HG03064 (cell line): ENCODE measurements around the gene LCN15.
"Not testable (repeated sequence)": the region's sequence is repeated elsewhere in the genome, so short reads cannot be mapped to it uniquely, and the experiment has no call there.

ENCODE experiments used
- ATAC-seq: cut with Tn5 transposase; IDR thresholded peaks from one replicate; pipeline ENCODE4 v1.9.1; 2021; ENCODE audit warnings: low read depth; ENCODE audit not compliant: unreplicated experiment

Gene LCN15

DNA sequence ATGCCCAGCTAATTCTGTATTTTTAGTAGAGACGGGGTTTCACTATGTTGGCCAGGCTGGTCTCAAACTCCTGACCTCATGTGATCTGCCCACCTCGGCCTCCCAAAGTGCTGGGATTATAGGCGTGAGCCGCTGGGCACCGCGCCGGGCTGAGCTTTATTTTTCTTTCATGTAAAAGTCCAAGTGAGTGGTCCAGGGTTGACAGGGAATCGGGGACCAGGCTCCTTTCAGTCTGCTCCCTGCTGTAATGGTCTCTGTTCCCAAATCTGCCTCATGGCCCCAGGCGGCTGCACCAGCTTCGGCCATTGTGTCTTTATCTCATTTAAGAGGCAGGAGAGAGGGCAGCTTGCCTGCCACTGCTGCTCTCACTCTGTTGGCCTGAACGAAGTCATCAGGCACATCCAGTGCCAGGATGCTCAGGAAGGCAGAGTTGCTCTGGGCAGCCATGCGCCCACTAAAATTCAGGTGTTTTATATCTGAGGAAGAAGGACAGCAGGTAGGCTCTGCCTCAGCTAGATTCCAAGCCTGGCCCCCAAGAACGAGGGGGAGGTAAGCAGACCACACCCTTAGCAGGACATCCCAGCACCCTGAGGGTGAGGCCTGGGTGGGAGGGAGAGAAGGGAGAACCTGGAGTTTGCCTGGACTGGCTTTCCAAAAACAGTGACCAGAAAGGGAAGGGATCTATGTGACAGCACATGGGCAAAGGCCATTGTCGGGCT is 30.1 kb upstream of the LCN15 start:
- no peak for ATAC-seq

DNA sequence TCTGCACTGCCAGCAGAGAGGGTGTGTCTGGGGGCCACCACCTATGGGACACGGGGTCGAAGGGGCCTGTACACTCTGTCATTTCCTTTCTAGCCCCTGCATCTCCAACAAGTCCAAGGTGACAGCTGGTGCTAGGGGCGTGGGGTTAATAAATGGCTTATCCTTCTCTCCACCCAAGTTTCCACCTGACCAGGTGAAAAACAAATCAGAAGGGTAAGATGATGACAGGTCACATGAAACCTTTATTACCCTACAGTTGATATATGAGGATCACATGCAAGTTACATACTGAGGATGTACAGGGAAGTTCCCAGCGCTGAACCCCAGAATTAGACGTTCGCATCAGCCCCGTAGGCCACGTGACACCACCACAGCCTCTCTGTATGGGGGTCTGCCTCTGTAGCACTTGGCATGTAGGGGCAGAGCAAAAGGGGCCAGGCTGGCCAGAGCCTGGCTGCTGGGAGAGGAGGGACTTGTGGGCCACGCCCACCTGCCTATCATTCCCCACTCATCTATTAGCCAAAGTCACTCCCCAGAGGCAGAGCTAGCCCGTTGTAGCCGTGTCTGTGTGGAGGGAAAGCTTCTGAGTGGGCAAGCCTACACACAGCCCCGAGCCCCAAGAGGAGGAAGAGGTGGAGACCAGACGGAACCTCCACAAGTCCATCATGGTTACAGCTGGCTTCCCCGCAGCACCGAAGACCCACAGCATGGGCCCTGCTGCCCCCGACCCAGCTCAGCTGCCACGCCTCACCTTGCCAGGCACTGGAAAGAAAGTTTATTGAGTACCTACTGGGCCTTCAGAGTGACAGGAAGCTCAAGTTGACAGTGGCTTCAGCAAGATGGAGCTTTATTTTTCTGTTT is 29.0 kb upstream of the LCN15 start:
- no peak for ATAC-seq

DNA sequence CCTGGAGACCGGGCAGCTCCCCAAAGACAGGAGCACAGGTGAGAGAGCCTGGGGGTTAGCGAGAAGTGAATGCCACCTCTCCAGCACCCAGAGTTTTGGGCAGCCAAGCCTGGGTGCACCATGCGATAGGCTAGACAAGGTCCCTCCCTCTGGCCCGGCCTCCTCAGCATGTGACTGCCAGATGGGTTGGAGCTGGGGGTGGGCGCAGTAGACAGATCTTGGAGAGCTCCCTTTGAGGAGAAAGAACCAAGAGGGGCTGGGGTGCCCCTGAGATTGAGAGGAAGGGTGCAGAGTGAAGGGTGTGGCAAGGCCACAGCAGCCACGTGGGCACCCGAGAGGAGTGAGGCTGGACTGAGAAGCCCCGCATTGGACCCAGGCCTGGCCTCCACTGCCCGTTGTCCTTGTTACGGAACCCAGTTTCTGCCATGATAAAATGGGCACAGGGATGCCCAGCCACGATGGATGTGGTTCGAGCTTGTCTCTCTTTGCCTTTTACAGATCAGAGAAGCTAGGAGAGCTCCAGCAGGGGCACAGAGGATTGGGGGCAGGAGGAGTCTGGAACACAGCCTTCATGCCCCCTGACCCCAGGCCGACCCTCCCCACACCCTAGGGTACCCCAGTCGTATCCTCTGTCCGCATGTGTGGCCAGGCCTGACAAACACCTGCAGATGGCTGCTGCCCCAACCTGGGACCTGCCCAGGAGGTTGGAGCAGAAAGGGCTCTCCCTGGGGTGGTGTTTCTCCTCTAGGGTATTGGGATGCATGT is 28.2 kb upstream of the LCN15 start:
- ATAC-seq: no peak

DNA sequence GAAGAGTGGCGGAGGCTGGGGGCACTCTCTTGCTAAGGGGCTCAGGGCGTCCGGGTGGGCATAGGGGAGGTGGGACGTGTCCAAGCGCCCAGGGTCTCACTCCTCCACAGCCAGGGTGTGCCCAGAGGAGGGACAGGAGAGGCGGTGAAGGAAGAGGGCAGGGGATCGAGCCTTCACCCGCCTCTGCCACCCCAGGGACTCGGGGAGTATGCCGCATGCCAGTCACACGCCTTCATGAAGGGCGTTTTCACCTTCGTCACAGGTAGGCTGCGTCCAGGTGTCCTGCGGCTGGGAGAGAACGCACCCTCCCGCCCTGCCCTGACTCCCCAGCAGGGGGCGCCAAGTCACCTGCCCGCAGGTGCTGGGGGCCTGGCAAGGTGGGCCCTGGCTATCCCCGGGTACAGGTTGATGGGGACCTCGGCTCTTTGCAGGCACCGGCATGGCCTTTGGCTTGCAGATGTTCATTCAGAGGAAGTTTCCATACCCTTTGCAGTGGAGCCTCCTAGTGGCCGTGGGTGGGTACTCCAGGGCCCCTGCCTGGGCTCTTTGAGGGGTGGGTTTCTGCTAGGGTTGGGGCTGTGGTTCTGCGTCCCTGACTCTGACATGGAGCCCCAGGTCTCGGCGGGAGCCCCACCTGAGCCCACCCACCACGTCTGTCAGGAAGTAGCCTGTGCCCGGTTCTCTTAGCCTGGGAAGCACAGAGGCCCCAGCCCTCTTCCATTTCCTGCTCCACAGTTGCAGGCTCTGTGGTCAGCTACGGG is 27.4 kb upstream of the LCN15 start:
- no peak for ATAC-seq

DNA sequence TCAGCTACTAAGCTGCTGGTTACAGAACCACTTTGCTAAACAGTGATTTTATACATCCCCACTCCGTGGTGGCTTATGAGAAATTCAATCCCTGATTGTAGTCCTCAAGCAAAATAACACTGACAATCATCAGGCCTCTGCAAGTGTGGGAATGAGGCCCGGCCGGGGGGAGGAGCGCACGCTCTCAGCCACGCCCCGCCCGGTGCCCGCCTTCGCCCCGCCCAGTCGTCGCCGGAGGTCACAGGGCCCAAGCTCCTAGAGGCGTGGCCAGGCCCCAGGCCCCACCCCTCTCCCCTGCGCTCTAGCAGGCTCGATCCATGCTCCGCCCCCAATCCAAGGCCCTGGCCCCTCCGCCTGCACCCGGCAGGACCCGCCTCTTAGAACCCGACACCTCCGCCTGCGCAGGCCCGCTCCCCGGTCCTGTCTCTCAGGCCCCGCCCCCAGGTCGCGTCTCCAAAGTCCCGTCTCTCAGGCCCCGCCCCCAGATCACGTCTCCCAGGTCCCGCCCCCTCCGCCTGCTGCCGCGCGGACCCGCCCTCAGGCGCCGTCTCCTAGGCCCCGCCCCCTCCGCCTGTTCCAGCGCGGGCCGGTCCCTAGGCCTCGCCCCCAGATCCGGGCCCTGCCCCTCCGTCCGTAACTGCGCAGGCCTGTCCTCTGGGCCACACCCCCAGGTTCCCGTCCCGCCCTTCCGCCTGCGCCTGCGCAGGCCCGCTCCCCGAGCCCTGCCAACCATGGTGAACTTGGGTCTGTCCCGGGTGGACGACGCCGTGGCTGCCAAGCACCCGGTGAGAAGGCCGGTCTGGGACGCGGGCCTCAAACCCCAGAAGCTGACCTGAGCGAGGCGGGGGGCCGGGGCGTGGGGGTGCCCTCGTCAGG is 26.6 kb upstream of the LCN15 start, which contains the start of gene TMEM141:
TMEM141 (plus strand) TSS at position 705 of the 876 bp plus-strand sequence; CDS start at position 732, 27 bp downstream.
- peak; percentile 75 for ATAC-seq

DNA sequence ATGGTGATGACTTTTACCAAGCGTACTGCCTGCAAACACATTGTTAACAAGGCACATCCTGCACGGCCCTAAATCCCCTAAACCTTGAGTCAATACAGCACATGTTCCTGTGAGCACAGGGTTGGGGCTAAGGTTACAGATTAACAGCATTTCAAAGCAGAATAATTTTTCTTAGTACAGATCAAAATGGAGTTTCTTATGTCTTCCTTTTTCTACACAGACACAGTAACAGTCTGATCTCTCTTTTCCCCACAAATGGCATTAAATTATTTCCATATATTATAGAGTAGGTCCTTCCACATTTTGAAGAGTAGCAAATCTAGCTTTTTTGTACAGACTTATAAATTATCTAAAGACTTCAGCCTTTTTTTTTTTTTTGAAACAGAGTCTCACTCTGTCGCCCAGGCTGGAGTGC is 25.2 kb upstream of the LCN15 start:
- no peak for ATAC-seq

DNA sequence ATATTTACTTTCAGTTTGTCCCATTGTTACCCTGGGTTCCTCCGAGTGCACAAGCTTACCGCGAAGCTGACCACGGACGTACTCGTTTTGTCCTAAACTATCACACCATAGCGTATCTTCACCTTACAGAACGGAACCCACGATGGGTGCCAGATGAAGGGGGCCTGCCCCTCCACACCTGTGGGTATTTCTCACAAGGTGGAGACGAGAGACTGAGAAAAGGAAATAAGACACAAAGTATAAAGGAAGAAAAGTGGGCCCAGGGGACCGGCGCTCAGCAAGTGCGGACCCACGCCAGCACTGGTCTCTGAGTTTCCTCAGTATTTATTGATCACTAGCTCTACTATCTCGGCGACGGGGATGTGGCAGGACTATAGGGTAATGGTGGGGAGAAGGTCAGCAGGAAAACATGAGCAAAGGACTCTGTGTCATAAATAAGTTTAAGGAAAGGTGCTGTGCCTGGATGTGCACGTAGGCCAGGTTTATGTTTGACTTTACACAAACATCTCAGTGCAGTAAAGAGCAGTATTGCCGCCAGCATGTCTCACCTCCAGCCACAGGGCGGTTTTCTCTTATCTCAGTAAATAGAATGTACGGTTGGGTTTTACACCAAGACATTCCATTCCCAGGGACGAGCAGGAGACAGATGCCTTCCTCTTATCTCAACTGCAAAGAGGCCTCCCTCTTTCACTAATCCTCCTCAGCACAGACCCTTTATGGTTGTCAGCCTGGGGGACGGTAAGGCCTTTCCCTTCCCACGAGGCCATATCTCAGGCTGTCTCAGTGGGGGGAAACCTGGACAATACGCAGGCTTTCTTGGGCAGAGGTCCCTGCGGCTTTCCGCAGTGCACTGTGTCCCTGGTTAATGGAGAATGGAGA is 24.6 kb upstream of the LCN15 start:
- not testable (repeated sequence) for ATAC-seq

DNA sequence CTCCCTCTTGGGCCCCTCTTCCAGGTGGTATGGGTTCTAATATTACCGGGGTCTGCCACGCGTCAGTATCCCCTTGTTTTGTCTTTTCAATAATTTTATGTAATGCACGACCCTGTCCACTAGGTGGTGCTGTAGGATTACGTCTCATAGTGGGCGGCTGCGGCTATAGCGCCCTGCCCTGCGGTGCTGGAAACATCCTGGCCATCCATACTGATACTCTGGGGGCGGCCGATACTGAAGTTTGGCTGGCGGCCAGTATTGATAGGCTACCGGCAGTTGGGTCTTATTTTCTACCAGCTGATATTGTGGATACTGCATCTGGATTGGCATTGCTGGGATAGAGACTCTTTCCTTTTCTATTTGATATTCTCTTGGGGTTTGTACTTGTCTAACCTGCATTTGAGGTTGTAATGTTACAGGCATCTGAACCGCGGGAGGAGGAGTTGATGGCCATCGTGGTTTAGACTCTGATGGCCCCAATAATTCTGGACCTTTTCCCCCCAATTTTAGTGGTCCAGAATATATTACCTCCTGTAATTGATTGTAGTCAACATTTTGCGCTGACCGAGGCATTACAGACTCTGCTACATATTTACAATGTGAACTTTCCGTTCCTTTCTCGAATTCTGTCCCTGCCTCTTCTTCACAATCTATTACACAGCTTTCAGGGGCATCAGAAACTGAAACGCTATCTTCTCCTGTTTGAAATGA is 23.5 kb upstream of the LCN15 start:
- no peak for ATAC-seq

DNA sequence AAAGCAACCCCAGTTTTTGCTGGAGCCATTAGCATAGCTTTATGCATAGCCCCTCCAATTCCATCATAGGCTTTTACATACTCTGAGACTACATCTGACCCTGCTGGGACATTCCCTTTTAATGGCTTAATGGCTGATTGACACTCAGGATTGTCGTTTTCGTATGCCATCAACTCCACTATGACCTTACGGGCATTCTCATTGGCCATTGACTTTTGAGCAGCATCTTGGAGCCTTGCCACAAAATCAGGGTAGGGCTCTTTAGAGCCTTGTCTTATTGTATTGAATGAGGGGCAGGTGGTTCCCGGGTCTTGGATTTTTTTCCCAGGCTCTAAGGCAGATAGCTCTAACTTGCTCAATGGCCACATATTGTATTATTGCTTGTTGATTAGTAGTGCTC is 22.7 kb upstream of the LCN15 start:
- ATAC-seq: not testable (repeated sequence)

DNA sequence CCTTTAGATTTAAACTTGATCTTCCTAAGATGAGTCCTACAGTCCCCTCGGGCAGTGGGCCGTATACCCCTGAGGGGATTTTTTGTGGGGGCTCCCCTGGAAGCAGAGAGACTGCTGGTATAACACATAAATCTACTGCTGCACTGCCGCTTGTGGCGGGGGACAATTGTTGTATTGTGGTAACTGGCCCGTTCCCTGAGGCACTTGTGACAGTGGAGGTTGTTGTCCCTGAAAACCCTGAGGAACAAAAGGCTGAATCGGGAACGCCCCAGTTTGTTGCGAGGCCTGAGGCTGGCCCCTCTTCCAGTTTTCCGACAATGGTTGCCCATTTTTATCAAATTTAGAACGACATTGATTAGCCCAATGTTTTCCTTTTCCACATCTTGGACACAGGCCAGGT is 22.1 kb upstream of the LCN15 start:
- ATAC-seq: no peak

DNA sequence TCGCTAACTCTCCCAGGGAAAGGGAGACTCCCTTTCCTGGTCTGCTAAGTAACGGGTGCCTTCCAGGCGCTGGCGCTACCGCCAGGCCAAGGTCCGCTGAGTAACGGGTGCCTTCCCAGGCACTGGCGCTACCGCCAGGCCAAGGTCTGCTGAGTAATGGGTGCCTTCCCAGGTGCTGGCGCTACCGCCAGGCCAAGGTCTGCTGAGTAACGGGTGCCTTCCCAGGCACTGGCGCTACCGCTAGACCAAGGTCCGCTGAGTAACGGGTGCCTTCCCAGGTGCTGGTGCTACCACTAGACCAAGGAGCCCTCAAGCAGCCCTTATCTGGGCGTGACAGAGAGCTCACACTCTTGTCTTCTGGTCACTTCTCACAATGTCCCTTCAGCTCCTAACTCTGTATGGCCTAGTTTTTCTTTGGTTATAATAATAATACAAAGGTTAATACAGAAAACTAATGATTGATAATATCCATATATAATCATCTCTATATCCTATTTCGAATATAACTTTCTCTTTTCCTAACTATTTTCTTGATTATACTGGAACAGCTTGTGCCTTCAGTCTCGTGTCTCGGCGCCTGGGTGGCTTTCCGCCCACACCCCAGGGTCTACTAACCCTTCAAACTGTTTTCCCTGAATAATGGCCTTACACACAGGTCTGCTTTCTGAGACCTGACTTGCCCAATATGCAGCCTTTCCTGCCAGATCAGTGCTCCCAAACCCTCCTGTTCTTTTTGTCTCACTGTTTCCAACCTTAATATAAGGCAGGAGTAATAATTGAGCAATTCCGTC is 21.4 kb upstream of the LCN15 start:
- ATAC-seq: not testable (repeated sequence)

DNA sequence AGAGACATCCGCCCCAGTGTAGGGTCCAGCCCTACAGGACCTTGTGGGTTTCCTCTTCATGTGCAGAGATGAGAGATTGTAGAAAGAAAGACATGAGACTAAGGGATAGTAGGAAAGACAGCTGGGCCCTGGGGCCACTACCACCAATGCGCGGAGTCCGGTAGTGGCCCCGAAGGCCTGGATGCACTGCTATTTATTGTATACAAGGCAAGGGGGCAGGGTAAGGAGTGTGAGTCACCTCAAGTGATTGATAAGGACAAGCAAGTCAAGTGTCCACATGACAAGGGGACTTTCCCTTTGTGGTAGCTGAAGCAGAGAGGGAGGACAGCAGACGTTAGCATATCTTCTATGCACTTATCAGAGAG is 20.7 kb upstream of the LCN15 start:
- no peak for ATAC-seq

DNA sequence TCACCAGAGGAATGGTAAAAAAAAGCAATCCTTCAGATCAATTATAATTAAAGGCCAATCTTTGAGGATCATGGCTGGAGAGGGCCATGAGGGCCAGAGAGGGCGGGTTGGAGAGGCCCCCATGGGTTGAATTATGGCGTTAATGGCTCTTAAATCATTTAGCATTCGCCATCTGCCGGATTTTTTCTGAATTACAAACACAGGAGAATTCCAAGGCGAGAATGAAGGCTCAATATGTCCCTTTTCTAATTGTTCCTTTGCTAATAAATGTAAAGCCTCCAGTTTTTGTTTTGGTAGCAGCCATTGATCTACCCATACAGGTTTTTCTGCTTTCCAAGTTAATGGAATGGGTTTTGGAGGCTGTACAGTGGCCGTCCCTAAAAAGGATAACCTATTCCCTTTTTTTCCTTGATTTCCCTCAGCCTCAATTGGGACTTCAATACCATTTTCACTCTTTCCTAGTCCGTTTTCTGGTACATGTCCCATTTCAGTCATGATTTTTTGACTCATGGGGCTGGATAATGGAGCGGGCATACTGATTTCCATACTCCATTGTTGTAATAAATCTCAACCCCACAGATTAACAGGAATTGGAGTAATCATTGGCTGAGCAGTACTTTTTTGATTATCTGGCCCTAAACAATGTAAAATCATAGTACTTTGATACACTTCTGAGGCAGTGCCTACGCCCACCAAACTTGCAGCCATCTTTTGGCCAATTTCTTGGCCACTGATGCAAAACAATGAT is 20.1 kb upstream of the LCN15 start:
- ATAC-seq: no peak

DNA sequence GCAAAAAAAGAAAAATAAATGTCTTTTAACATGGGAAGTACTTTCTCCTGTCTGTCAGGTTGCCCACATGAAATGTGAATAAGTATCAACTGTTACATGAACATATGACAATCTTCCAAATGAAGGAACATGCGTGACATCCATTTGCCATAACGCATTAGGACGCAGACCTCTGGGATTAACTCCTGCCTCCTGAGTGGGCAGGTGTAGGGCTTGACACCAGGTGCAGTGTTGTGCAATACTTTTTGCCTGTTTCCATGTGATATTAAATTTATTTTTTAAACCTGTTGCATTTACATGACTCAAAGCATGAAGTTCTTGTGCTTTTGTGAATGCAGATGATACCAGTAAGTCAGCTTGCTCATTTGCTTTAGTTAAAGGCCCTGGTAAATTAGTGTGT is 18.1 kb upstream of the LCN15 start:
- no peak for ATAC-seq

DNA sequence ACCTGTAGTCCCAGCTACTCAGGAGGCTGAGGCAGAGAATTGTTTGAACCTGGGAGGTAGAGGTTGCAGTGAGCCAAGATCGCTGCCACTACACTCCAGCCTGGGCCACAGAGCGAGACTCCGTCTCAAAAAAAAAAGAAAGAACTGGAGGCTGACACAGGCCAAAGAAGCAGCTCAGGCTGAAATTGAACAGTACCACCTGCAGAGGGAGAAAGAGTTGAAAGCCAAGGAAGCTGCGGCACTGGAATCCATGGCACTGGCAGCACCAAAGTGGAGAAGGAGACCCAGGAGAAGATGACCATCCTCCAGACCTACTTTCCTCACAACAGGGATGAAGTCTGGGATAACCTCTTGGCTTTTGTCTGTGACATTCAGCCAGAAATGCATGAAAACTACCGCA is 15.5 kb upstream of the LCN15 start:
- ATAC-seq: no peak

DNA sequence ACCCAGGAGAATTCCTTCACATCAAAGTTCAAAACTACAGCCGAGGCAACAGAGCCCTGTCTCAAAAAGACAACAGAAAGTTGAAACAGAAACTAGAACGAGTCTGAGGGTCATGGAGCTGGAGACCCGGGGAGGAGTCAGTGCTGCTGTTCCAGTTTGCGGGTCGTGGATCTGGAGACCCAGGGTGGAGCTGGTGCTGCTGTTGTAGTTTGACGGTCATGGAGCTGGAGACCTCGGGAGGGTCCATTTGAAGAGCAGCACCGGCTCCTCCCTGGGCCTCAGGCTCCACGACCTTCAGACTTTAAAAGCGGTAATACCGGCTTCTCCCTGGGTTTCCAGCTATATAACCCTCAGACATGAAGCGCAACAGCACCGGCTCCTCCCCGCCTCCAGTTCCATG is 13.0 kb upstream of the LCN15 start:
- ATAC-seq: no peak
